Naive thymus-derived CD4-positive, alpha-beta T cell (primary cell): ENCODE measurements around the gene TRIO. TPM values are rescaled to one million over a fixed set of nuclear protein-coding genes. Genes with fewer than 3 reads are reported as not detected.
"Not testable (repeated sequence)": the region's sequence is repeated elsewhere in the genome, so short reads cannot be mapped to it uniquely, and the experiment has no call there.

Experiments
- ATAC-seq: fragments of 150-1000 bp; cut with Tn5 transposase; 2 replicates; pipeline ENCODE4 v1.10.0; 2021; ENCODE audit warnings: mild to moderate bottlenecking, moderate library complexity
- CTCF ChIA-PET: fragments of 350-600 bp; sonication (Branson Sonifier 250); formaldehyde crosslinking; loops from one replicate; lab custom pipeline; 2021; ENCODE audit warnings: antibody characterized with exemption; lab: Charles Lee
- POLR2A ChIA-PET: fragments of 350-600 bp; sonication (Branson Sonifier 250); formaldehyde crosslinking; loops from one replicate; lab custom pipeline; 2021; ENCODE audit warnings: antibody characterized with exemption, inconsistent platforms; lab: Charles Lee
- DNase-seq, 9 donors: peaks; one replicate each; pipeline versions ENCODE4 v3.0.0 to v3.0.0-alpha.2; 2020 to 2022; ENCODE audit warnings: mixed read lengths in 1 of 9
- H3K27ac ChIP-seq: one replicate; pipeline ENCODE4 v1.7.0; 2013; ENCODE audit warnings: mild to moderate bottlenecking, low read depth, low read length, moderate library complexity
- H3K27me3 ChIP-seq, 2 donors: one replicate each; pipeline ENCODE4 v1.7.0; 2013; ENCODE audit warnings: low read length in 2 of 2, mild to moderate bottlenecking in 2 of 2, moderate library complexity in 2 of 2; ENCODE audit not compliant: control insufficient read depth in 2 of 2, insufficient read depth in 2 of 2
- H3K36me3 ChIP-seq, 3 experiments: 1 replicate in 2 of 3; 2 replicates in 1 of 3; pipeline ENCODE4 v1.7.0; 2013; ENCODE audit warnings: low read length in 3 of 3, mild to moderate bottlenecking in 3 of 3, moderate library complexity in 1 of 3; ENCODE audit not compliant: insufficient read depth in 3 of 3, control insufficient read depth in 2 of 3
- H3K4me1 ChIP-seq, 2 donors: one replicate each; pipeline ENCODE4 v1.7.0; 2013; ENCODE audit warnings: low read length in 2 of 2, mild to moderate bottlenecking in 2 of 2, moderate library complexity in 1 of 2; ENCODE audit not compliant: control insufficient read depth in 2 of 2, insufficient read depth in 2 of 2
- H3K4me3 ChIP-seq: 2 replicates; pipeline ENCODE4 v1.7.0; 2013; ENCODE audit warnings: mild to moderate bottlenecking, low read length
- H3K9me3 ChIP-seq, 3 experiments: 1 replicate in 2 of 3; 2 replicates in 1 of 3; pipeline ENCODE4 v1.7.0; 2013; ENCODE audit warnings: low read length in 3 of 3; ENCODE audit not compliant: control insufficient read depth in 2 of 3
- H3K27ac Mint-ChIP-seq, 9 donors: one replicate each; pipeline ENCODE4 v1.8.0; 2020 to 2022; ENCODE audit warnings: mixed read lengths in 9 of 9, mild to moderate bottlenecking in 8 of 9, moderate library complexity in 5 of 9, inconsistent platforms in 2 of 9
- H3K27me3 Mint-ChIP-seq, 5 donors: one replicate each; pipeline ENCODE4 v1.8.0; 2021 to 2022; ENCODE audit warnings: mixed read lengths in 5 of 5, mild to moderate bottlenecking in 1 of 5
- H3K36me3 Mint-ChIP-seq, 5 donors: one replicate each; pipeline ENCODE4 v1.8.0; 2020 to 2022; ENCODE audit warnings: mixed read lengths in 5 of 5, mild to moderate bottlenecking in 3 of 5, inconsistent platforms in 1 of 5
- H3K4me1 Mint-ChIP-seq, 7 donors: one replicate each; pipeline ENCODE4 v1.8.0; 2020 to 2022; ENCODE audit warnings: mixed read lengths in 7 of 7, mild to moderate bottlenecking in 3 of 7, inconsistent platforms in 1 of 7
- H3K4me3 Mint-ChIP-seq, 10 donors: one replicate each; pipeline ENCODE4 v1.8.0; 2020 to 2022; ENCODE audit warnings: mild to moderate bottlenecking in 10 of 10, mixed read lengths in 10 of 10, moderate library complexity in 6 of 10, inconsistent platforms in 2 of 10
- H3K9me3 Mint-ChIP-seq, 11 donors: one replicate each; pipeline ENCODE4 v1.8.0; 2020 to 2022; ENCODE audit warnings: mixed read lengths in 11 of 11, mild to moderate bottlenecking in 4 of 11, inconsistent platforms in 1 of 11, moderate library complexity in 1 of 11
- intact Hi-C, 2 donors: fragments of 100-400 bp; cut with micrococcal nuclease; formaldehyde crosslinking; loops; one replicate each; pipeline ENCODE4 v1.15.1; 2023
- polyA plus RNA-seq, 2 donors: library from polyadenylated mRNA; unstranded; fragments of 300-500 nt; fragmentation: Illumina TruSeq; gene quantifications; one replicate each; pipeline ENCODE4 v1.2.3, GENCODE V29; 2021
- total RNA-seq, 6 experiments: library from RNA in 5 of 6; stranded (reverse) in 5 of 6; gene quantifications; 1 replicate in 5 of 6; 2 replicates in 1 of 6; pipeline ENCODE4 v1.2.3 and lab custom pipeline; 2021 to 2026

Gene TRIO
- total and polyA plus RNA-seq, 7 experiments from 2014 or later: 0.16 to 45.9 (median 5.7) TPM

GRCh38 chr5:14385019-14385418, 241.9 kb downstream of the TRIO start:
- no peak overlapping the region for H3K4me3 Mint-ChIP-seq
- Histone ChIP-seq H3K4me3 (no peak overlapping the region), H3K27ac (no peak overlapping the region), H3K9me3 (no peaks in the 10 kb centered on the region), H3K27me3 (no peaks in the 10 kb centered on the region), H3K4me1 (no peaks in the 10 kb centered on the region), H3K36me3 (no peaks in the 10 kb centered on the region)
- CTCF ChIA-PET: no interaction called here
- peaks cover 0 to under 1% (median 0%) of the 10 kb centered on the region in 5 donors for H3K36me3 Mint-ChIP-seq
- no peaks in the 10 kb centered on the region for H3K4me1 Mint-ChIP-seq
- H3K27ac Mint-ChIP-seq: no peak overlapping the region
- POLR2A ChIA-PET: no interaction called here
- no peaks in the 10 kb centered on the region for H3K9me3 Mint-ChIP-seq
- intact Hi-C loops: no loop called here
- DNase-seq (no peak), ATAC-seq (no peak)
- H3K27me3 Mint-ChIP-seq: peaks cover 0 to 19% (median 4%) of the 10 kb centered on the region in 5 donors

GRCh38 chr5:14386884-14387624, 243.9 kb downstream of the TRIO start:
- H3K4me3 Mint-ChIP-seq: no peak overlapping the region
- peaks cover 0 to 3% (median 0%) of the 10 kb centered on the region in 11 donors for H3K9me3 Mint-ChIP-seq
- peaks cover 0 to 3% (median 0%) of the 10 kb centered on the region in 5 donors for H3K36me3 Mint-ChIP-seq
- Histone ChIP-seq H3K27ac (no peak overlapping the region), H3K4me3 (no peak overlapping the region), H3K27me3 (no peaks in the 10 kb centered on the region), H3K36me3 (no peaks in the 10 kb centered on the region), H3K4me1 (no peaks in the 10 kb centered on the region), H3K9me3 (no peaks in the 10 kb centered on the region)
- CTCF ChIA-PET: interaction anchor here (1.9 kb wide), 1 partner anchor 23 kb away, joined by 4 read pairs; no protein-coding TSS in a partner anchor
- DNase-seq (no peak), ATAC-seq (no peak)
- peak overlapping the region in 1 of 9 donors; percentile 57 for H3K27ac Mint-ChIP-seq
- POLR2A ChIA-PET: no interaction called here
- no peaks in the 10 kb centered on the region for H3K4me1 Mint-ChIP-seq
- intact Hi-C loops: no loop called here
- peaks cover 0 to 22% (median 4%) of the 10 kb centered on the region in 5 donors for H3K27me3 Mint-ChIP-seq

- H3K27ac Mint-ChIP-seq: no peak overlapping the region
- intact Hi-C loops: no loop called here
- Histone ChIP-seq H3K27ac (no peak overlapping the region), H3K4me1 (no peaks in the 10 kb centered on the region), H3K9me3 (no peaks in the 10 kb centered on the region), H3K27me3 (no peaks in the 10 kb centered on the region), H3K36me3 (no peaks in the 10 kb centered on the region), H3K4me3 (no peak overlapping the region)
- H3K36me3 Mint-ChIP-seq: peaks cover 0 to 5% (median 0%) of the 10 kb centered on the region in 5 donors
- ChIA-PET CTCF (interaction anchor here (0.5 to 1.2 kb wide), 3 partner anchors 10 to 227 kb away, joined by 3 to 4 read pairs (median 3); no protein-coding TSS in a partner anchor), POLR2A (interaction anchor here (0.5 kb wide), 1 partner anchor 28 kb away, joined by 3 read pairs; no protein-coding TSS in a partner anchor)
- DNase-seq (no peak), ATAC-seq (no peak)
- no peaks in the 10 kb centered on the region for H3K4me1 Mint-ChIP-seq
- H3K9me3 Mint-ChIP-seq: peaks cover 0 to 4% (median 0%) of the 10 kb centered on the region in 11 donors
- H3K27me3 Mint-ChIP-seq: peaks cover 0 to 22% (median 4%) of the 10 kb centered on the region in 5 donors
- no peak overlapping the region for H3K4me3 Mint-ChIP-seq
These were observed 245.6 kb downstream of the TRIO start for GRCh38 chr5:14388741-14389140.

- CTCF ChIA-PET: interaction anchor here (0.6 kb wide), 1 partner anchor 159 kb away, joined by 3 read pairs; no protein-coding TSS in a partner anchor
- H3K36me3 Mint-ChIP-seq, H3K9me3 ChIP-seq, H3K4me1 ChIP-seq, ATAC-seq, H3K4me1 Mint-ChIP-seq, H3K27ac ChIP-seq, DNase-seq, H3K4me3 Mint-ChIP-seq, H3K27ac Mint-ChIP-seq, H3K9me3 Mint-ChIP-seq, POLR2A ChIA-PET, intact Hi-C loops, H3K4me3 ChIP-seq, H3K36me3 ChIP-seq, H3K27me3 ChIP-seq: not testable (repeated sequence)
- peaks cover 0 to 14% (median 0%) of the 10 kb centered on the region in 5 donors for H3K27me3 Mint-ChIP-seq
These were observed 249.4 kb downstream of the TRIO start for GRCh38 chr5:14392552-14392951.

- no peak overlapping the region for H3K27ac Mint-ChIP-seq
- peaks cover 0 to 4% (median 0%) of the 10 kb centered on the region in 11 donors for H3K9me3 Mint-ChIP-seq
- peaks cover 0 to 13% (median 0%) of the 10 kb centered on the region in 7 donors for H3K4me1 Mint-ChIP-seq
- Histone ChIP-seq H3K9me3 (no peaks in the 10 kb centered on the region), H3K27ac (no peak overlapping the region), H3K4me1 (no peaks in the 10 kb centered on the region), H3K4me3 (no peak overlapping the region), H3K27me3 (no peaks in the 10 kb centered on the region), H3K36me3 (no peaks in the 10 kb centered on the region)
- peaks cover 0 to 9% (median 0%) of the 10 kb centered on the region in 5 donors for H3K27me3 Mint-ChIP-seq
- ChIA-PET POLR2A (no interaction called here), CTCF (interaction anchor here (1.1 to 1.5 kb wide), 2 partner anchors 17 to 188 kb away, joined by 3 to 5 read pairs; no protein-coding TSS in a partner anchor)
- ATAC-seq (no peak), DNase-seq (no peak)
- H3K36me3 Mint-ChIP-seq: peaks cover 0 to 5% (median 0%) of the 10 kb centered on the region in 5 donors
- H3K4me3 Mint-ChIP-seq: no peak overlapping the region
- intact Hi-C loops: no loop called here
These were observed 251.2 kb downstream of the TRIO start for GRCh38 chr5:14394365-14394764.

- H3K36me3 Mint-ChIP-seq: peaks cover 0 to 5% (median 0%) of the 10 kb centered on the region in 5 donors
- Histone ChIP-seq H3K4me1 (no peaks in the 10 kb centered on the region), H3K9me3 (no peaks in the 10 kb centered on the region), H3K36me3 (no peaks in the 10 kb centered on the region), H3K27me3 (no peaks in the 10 kb centered on the region), H3K4me3 (no peak overlapping the region), H3K27ac (no peak overlapping the region)
- no peak for ATAC-seq
- ChIA-PET CTCF (interaction anchor here (0.9 to 2.3 kb wide), 4 partner anchors 16 to 253 kb away, joined by 3 to 14 read pairs (median 4); no protein-coding TSS in a partner anchor), POLR2A (no interaction called here)
- H3K27ac Mint-ChIP-seq: no peak overlapping the region
- DNase-seq: no peak
- intact Hi-C loops: no loop called here
- peaks cover 0 to 4% (median 0%) of the 10 kb centered on the region in 11 donors for H3K9me3 Mint-ChIP-seq
- no peak overlapping the region for H3K4me3 Mint-ChIP-seq
- peaks cover 0 to 3% (median 0%) of the 10 kb centered on the region in 5 donors for H3K27me3 Mint-ChIP-seq
- peaks cover 0 to 23% (median 0%) of the 10 kb centered on the region in 7 donors for H3K4me1 Mint-ChIP-seq
These were observed 252.3 kb downstream of the TRIO start for GRCh38 chr5:14395411-14395810.
